ENCODE data around the gene CMSS1. TPM values are rescaled to one million over a fixed set of nuclear protein-coding genes. Genes with fewer than 3 reads are reported as not detected.

The CMSS1 gene
- total RNA-seq, 2 experiments from 2014 or later, result 34.8 to 37.2 TPM

DNA sequence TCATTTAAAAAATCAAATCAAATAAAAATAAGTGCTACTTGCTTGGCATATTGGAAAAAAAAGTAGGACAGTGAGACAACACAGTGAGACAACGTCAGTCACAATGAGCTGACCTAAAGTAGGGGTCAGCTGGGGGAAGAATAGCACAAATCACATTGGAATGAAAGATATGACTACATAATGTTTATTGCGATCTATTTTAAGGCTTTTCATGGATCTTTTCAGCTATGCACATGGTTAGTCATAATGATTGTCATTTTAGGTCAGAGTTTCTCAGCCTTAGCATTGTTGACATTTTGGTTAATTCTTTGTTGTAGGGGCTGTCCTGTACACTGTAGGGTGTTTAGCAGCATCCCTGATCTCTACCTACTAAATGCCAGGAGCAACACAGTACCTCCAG lies 44.5 kb downstream of the CMSS1 start:
- peaks cover 27% of the 10 kb centered on the region for H3K4me1 Mint-ChIP-seq
- no peak for DNase-seq

DNA sequence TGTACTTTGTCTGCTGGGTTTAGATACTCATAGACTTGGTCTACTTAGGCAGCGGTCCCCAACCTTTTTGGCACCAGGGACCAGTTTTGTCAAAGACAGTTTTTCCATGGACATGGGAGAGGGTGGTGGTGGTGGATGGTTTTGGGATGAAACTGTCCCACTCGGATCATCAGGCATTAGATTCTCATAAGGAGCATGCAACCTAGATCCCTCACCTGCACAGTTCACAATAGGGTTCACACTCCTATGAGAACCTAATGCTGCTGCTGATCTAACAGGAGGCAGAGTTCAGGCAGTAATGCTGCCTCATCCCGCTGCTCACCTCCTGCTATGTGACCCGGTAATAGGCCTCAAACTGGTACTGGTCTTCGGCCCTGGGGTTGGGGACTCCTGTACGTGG lies 45.3 kb downstream of the CMSS1 start:
- peaks cover 35% of the 10 kb centered on the region for H3K4me1 Mint-ChIP-seq
- no peak overlapping the region for H3K27ac Mint-ChIP-seq
- H3K36me3 Mint-ChIP-seq (ENCODE audit: low read depth), result peaks cover 2% of the 10 kb centered on the region
- H3K4me3 Mint-ChIP-seq, result no peak overlapping the region
- CTCF ChIA-PET, result no interaction called here
- POLR2A ChIA-PET, result no interaction called here
- DNase-seq, result no peak
- H3K9me3 Mint-ChIP-seq, result no peaks in the 10 kb centered on the region
- H3K27me3 Mint-ChIP-seq, result no peaks in the 10 kb centered on the region

More for the DNA sequence above, 44.5 kb downstream of the CMSS1 start:
- POLR2A ChIA-PET, result no interaction called here
- no peaks in the 10 kb centered on the region for H3K9me3 Mint-ChIP-seq
- H3K36me3 Mint-ChIP-seq (ENCODE audit: low read depth), result peaks cover 2% of the 10 kb centered on the region
- CTCF ChIA-PET, result interaction anchor here (1.1 kb wide), 1 partner anchor 44 kb away, joined by 3 read pairs; no protein-coding TSS in a partner anchor
- no peak overlapping the region for H3K27ac Mint-ChIP-seq
- no peaks in the 10 kb centered on the region for H3K27me3 Mint-ChIP-seq
- no peak overlapping the region for H3K4me3 Mint-ChIP-seq

DNA sequence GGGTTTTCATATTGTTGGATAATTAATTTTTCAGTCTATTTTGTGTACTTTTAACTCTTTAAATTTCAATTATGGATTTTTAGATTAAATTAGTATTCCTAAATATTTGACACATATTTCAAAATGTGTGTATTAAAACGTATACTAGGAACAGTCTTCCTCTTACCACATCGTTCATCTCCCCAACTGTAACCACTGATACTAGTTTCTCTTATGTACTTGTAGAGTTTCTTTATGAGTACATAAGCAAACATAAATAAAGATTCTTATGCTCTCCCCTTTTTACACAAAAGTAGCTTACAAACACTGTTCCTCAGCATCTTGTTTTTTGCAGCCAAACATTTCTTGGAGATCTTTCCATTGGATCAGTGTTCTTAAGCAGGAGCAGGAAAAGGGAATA lies 45.9 kb downstream of the CMSS1 start:
- no peak for DNase-seq
- peaks cover 2% of the 10 kb centered on the region for H3K36me3 Mint-ChIP-seq (ENCODE audit: low read depth)
- peaks cover 41% of the 10 kb centered on the region for H3K4me1 Mint-ChIP-seq
- ChIA-PET CTCF (no interaction called here), POLR2A (no interaction called here)
- H3K27ac Mint-ChIP-seq, result no peak overlapping the region
- no peak overlapping the region for H3K4me3 Mint-ChIP-seq
- H3K27me3 Mint-ChIP-seq, result no peaks in the 10 kb centered on the region
- H3K9me3 Mint-ChIP-seq, result no peaks in the 10 kb centered on the region

DNA sequence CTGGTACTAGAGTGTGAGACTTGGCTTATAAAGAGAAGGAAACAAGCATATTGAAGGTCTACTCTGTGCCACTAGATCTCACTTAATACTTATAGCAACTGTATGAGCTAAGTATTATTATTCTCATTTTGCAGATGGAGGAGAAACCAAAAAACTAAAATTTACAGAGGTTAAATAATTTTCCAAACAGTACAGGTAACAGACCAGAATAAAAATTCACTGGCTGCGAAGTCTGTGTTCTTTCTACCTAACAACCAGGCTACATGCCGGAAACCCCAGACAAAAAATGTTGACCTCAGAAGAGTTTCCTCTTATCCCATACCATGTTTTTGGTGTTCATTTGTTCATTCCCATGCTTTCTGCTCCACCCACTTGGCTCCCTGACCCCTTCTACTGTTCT lies 46.6 kb downstream of the CMSS1 start:
- peaks cover 45% of the 10 kb centered on the region for H3K4me1 Mint-ChIP-seq
- no peak overlapping the region for H3K4me3 Mint-ChIP-seq
- H3K9me3 Mint-ChIP-seq, result no peaks in the 10 kb centered on the region
- DNase-seq, result no peak
- POLR2A ChIA-PET, result no interaction called here
- CTCF ChIA-PET, result no interaction called here
- peaks cover 6% of the 10 kb centered on the region for H3K36me3 Mint-ChIP-seq (ENCODE audit: low read depth)
- H3K27ac Mint-ChIP-seq, result no peak overlapping the region
- H3K27me3 Mint-ChIP-seq, result no peaks in the 10 kb centered on the region

DNA sequence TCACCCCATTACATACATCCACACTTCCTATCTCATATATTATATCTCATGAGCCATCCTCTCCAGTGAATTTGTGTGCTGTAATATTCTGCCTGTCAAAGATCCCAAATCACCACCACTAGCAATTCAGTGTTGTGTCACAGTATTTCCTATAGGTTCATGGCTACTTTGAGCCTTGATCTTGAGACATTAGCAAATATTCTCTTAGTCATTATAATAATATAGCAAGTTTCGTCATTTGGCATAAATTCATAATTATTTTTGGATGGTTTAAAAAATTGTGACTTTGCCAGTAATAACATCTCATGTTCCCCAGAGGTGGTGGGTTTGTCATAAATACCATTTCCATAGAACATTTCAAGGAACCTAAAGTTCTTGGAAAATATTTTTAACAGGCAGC lies 47.7 kb downstream of the CMSS1 start:
- no peak for DNase-seq
- Mint-ChIP-seq H3K9me3 (no peaks in the 10 kb centered on the region), H3K4me1 (peaks cover 45% of the 10 kb centered on the region), H3K27ac (no peak overlapping the region), H3K36me3 (ENCODE audit: low read depth) (peaks cover 6% of the 10 kb centered on the region), H3K4me3 (no peak overlapping the region), H3K27me3 (no peaks in the 10 kb centered on the region)
- POLR2A ChIA-PET, result no interaction called here
- CTCF ChIA-PET, result no interaction called here

DNA sequence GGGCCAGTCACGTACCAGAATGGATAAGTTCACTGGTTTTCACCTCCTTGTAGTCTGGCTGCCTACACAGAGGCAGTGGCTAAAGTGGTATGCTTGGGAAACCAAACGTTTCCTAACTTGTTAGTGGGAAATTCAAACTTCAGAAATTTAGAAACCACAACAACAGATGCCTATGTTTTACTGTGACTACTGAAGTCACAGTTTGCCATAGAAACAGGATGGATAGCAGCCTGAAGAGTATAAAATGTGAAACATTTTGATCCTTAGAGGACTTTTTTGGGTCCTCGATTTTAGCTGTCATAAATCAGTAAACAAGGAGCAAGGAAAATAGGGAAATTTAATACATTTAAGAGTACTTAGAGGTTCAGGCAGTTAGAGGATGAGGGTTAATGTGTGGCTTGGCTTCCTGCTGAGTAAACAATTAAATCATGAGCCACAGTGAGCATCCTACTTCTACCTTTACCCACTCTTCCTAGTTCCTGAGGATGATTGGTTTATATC lies 48.6 kb downstream of the CMSS1 start:
- peak; percentile 28 for DNase-seq
- no peaks in the 10 kb centered on the region for H3K9me3 Mint-ChIP-seq
- ChIA-PET POLR2A (no interaction called here), CTCF (interaction anchor here (1.1 kb wide), 1 partner anchor 22 kb away, joined by 5 read pairs; no protein-coding TSS in a partner anchor)
- H3K27me3 Mint-ChIP-seq, result no peaks in the 10 kb centered on the region
- H3K36me3 Mint-ChIP-seq (ENCODE audit: low read depth), result peaks cover 6% of the 10 kb centered on the region
- peaks cover 45% of the 10 kb centered on the region for H3K4me1 Mint-ChIP-seq
- no peak overlapping the region for H3K4me3 Mint-ChIP-seq
- peak overlapping the region; percentile 72 for H3K27ac Mint-ChIP-seq

DNA sequence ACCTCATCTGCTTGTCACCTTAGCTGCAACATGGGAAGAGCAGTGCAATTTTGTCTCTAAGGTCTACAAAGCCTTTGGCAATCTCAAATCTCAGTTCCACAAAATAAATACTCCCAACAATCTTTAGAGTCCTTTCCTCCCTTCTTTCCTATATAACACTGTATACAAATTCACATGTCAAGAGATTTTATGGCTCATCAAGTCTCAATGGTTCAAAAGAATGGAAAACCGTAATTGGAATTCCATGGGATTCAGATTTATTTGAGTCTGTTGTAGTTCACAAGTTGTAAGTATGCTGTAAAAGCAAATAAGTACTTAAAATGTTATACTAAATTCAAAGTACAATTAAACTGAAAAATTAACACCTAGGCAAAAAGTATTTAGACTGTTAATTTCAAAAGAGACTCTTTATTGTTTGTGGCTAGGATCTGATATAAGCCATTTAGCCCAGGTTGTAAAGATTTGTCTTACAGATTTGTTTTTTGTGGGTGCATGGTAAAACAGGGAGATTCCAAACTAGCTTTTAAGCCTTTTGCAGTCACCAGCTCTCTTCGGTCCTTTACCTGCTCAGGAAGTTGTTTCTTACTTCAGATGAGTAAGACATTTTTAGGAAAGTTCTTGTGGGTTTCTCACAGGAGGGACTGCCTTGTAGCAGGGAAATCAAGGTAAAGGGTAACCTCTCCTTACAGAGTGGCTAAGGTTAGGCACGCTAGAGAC lies 50.1 kb downstream of the CMSS1 start:
- peaks cover 54% of the 10 kb centered on the region for H3K4me1 Mint-ChIP-seq
- H3K9me3 Mint-ChIP-seq, result no peaks in the 10 kb centered on the region
- DNase-seq, result no peak
- H3K27me3 Mint-ChIP-seq, result peaks cover 4% of the 10 kb centered on the region
- peak overlapping the region; percentile 2 for H3K27ac Mint-ChIP-seq
- ChIA-PET POLR2A (no interaction called here), CTCF (interaction anchor here (0.9 to 2.1 kb wide), 4 partner anchors 10 to 201 kb away, joined by 3 to 7 read pairs (median 5); no protein-coding TSS in a partner anchor)
- H3K36me3 Mint-ChIP-seq (ENCODE audit: low read depth), result peaks cover 6% of the 10 kb centered on the region
- no peak overlapping the region for H3K4me3 Mint-ChIP-seq

DNA sequence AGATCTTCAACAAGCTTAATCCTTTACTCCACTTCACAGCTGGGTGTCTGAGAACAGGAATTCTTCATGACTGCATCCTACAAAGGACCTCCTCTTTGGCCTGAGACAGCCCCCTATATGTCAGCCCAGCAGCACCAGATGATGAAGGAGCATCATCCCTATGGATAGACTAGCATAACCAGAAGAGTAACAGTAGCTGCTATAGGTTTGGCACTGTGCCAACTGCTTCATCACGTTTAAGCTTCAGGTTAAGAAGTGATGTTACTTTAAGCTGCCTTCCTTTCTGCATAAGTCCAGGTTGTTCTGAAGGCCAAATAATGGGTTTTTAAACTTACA lies 50.6 kb downstream of the CMSS1 start:
- no peak overlapping the region for H3K4me3 Mint-ChIP-seq
- H3K4me1 Mint-ChIP-seq, result peaks cover 57% of the 10 kb centered on the region
- peak; percentile 29 for DNase-seq
- no peaks in the 10 kb centered on the region for H3K9me3 Mint-ChIP-seq
- H3K36me3 Mint-ChIP-seq (ENCODE audit: low read depth), result peaks cover 6% of the 10 kb centered on the region
- ChIA-PET CTCF (interaction anchor here (0.6 to 2.1 kb wide), 3 partner anchors 10 to 25 kb away, joined by 3 to 7 read pairs (median 6); no protein-coding TSS in a partner anchor), POLR2A (no interaction called here)
- peaks cover 4% of the 10 kb centered on the region for H3K27me3 Mint-ChIP-seq
- H3K27ac Mint-ChIP-seq, result no peak overlapping the region

DNA sequence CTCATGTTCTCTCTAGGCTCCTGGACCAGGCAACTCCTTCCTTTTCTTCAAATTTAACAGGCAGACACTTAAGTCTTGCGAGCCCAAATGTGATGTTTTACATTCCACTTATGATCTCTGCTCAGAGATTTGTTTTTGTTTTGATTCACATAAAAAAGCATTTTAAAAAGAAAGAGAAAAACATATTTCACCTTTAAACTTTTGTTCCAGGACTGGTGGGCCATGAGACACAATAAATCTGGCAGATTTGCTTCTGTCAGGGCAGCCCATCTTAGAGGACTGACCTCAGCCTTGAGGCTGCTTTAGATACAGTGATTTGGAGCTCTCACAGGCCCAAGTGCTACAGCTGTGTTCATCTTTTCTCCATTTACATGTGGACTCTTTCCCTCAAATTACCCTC lies 52.0 kb downstream of the CMSS1 start:
- Mint-ChIP-seq H3K27me3 (peaks cover 14% of the 10 kb centered on the region), H3K4me3 (no peak overlapping the region), H3K27ac (no peak overlapping the region), H3K4me1 (peaks cover 54% of the 10 kb centered on the region), H3K9me3 (no peaks in the 10 kb centered on the region), H3K36me3 (ENCODE audit: low read depth) (peaks cover 8% of the 10 kb centered on the region)
- CTCF ChIA-PET, result interaction anchor here (1.1 kb wide), 1 partner anchor 10 kb away, joined by 3 read pairs; no protein-coding TSS in a partner anchor
- POLR2A ChIA-PET, result no interaction called here
- DNase-seq, result no peak

DNA sequence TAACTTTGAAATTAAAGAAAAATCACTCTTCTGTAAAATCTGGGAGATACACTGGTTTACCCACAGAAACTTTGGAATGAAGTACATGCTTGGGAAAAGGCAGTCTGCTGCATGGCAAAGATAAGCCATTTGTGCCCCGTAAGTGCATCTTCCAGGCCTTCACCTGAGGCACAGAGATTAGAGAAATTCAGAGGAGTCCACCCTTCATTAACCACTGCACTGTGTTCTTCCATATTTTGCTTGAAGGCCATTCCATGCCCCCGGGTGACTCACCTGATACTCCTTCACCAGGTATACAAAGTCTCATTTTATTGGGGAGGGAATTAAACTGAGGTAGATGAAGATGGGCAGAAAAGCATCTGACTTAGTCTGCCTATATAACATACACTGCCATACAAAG lies 53.0 kb downstream of the CMSS1 start:
- no peak for DNase-seq
- POLR2A ChIA-PET, result no interaction called here
- H3K27ac Mint-ChIP-seq, result no peak overlapping the region
- no peaks in the 10 kb centered on the region for H3K9me3 Mint-ChIP-seq
- CTCF ChIA-PET, result interaction anchor here (1.0 kb wide), 1 partner anchor 80 kb away, joined by 3 read pairs; no protein-coding TSS in a partner anchor
- H3K4me1 Mint-ChIP-seq, result peaks cover 54% of the 10 kb centered on the region
- H3K4me3 Mint-ChIP-seq, result no peak overlapping the region
- H3K36me3 Mint-ChIP-seq (ENCODE audit: low read depth), result peaks cover 8% of the 10 kb centered on the region
- peaks cover 19% of the 10 kb centered on the region for H3K27me3 Mint-ChIP-seq

DNA sequence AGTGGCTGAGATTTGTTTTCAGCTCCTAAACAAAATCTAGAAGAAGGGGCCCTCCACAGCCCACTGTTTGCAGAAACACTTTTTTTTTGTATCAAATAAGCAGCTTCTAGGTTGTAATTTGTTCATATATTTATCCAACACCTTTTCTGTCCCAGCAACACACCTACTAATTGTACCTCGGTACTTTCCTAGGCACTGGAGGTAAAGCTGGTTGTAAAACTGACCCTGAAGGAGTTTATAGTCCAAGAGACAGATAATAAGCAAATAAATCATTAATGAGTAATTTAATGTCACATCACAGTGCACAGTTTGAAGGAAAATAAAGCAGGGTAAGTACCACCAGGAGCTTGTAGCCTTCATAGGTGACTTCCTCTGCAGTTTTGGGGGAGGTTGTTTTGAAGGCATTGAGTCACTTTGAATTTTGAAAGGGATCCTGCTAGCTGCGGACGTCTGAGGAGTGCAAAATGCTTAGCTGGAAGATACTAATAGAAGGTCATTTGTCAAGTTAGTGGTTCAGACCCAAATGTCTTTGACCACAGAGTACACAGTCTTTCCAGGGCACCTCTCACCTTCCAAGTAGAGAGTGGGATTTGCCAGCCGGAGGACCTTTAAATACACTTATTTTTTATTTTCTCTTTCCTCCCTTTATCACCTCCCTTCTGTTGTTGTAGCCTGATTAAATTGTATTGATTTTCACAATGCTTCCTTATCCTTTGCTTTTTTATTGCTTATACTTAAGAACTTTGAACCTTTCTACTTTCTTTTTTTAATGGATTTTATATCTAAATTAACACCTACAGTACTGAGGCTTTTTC lies 53.8 kb downstream of the CMSS1 start:
- CTCF ChIA-PET, result no interaction called here
- Mint-ChIP-seq H3K27ac (no peak overlapping the region), H3K4me1 (peaks cover 49% of the 10 kb centered on the region), H3K9me3 (no peaks in the 10 kb centered on the region), H3K4me3 (no peak overlapping the region), H3K27me3 (peaks cover 22% of the 10 kb centered on the region), H3K36me3 (ENCODE audit: low read depth) (peaks cover 8% of the 10 kb centered on the region)
- POLR2A ChIA-PET, result no interaction called here
- DNase-seq, result no peak

DNA sequence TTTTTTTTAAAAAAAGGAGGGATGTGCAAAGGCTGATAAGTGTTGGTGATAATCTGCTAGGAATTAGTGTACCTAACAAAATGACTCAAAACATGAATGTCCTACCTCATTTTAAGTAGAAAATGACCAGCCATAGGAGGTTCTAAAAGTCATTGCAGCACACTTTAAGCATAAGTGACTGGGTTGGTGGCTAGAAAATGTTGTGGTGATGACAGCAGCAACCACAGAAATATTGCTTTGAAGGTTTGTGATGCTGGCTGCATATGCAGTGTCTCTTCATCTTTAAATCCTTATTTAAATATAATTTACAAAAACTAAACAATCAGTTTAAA lies 55.2 kb downstream of the CMSS1 start:
- Mint-ChIP-seq H3K4me3 (no peak overlapping the region), H3K4me1 (peaks cover 36% of the 10 kb centered on the region), H3K9me3 (no peaks in the 10 kb centered on the region), H3K27ac (no peak overlapping the region), H3K27me3 (peaks cover 30% of the 10 kb centered on the region), H3K36me3 (ENCODE audit: low read depth) (peaks cover 8% of the 10 kb centered on the region)
- CTCF ChIA-PET, result no interaction called here
- POLR2A ChIA-PET, result no interaction called here
- peak; percentile 31 for DNase-seq

DNA sequence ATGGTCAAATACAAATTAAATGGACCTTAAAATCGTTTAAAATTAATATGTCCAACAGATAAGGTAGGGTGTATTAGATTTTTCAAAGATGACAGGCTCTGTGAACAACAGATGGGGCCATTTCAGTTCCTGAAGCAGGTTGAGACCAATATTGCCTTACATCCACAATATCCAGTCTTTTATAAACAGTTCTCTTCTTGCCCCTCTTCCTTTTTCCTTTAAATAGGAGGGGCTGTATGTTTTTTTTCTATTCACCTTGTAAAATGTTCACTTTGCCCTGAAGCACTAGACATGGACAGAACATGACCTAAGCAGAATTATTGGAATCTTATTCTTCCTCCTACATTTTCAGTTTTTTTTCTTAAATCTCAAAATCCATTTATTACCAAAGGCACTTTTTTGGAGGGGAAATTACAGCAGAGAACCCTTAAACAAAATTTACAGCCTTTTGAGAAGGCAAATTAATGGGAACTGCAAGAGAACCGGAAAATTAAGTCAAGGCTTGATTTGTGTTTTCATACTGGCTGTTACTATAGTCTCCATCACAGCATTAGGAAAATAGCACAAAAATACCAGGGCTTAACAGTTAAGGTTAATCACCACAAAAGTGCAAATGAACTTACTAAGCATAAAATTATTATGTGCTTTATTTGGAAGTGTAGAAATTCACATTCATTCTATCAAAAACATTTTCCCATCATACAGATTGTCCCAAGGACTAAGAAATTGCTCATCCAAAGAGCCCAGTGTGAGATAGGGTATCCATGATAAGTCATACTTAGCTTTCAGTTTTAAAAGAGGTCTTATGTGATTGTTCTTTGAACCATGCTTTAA lies 55.8 kb downstream of the CMSS1 start:
- peaks cover 8% of the 10 kb centered on the region for H3K36me3 Mint-ChIP-seq (ENCODE audit: low read depth)
- H3K9me3 Mint-ChIP-seq, result no peaks in the 10 kb centered on the region
- POLR2A ChIA-PET, result no interaction called here

More for the DNA sequence above, 55.8 kb downstream of the CMSS1 start:
- H3K4me1 Mint-ChIP-seq, result peaks cover 30% of the 10 kb centered on the region
- DNase-seq, result no peak
- H3K27ac Mint-ChIP-seq, result no peak overlapping the region
- H3K4me3 Mint-ChIP-seq, result no peak overlapping the region
- H3K27me3 Mint-ChIP-seq, result peaks cover 35% of the 10 kb centered on the region
- CTCF ChIA-PET, result no interaction called here

All from activated CD4-positive, alpha-beta T cell treated with anti-CD3 and anti-CD28 coated beads, Interleukin-2, amount 10 ng/mL, durations not matched to agents 7 days and 5 days (primary cell).